ENCODE results near the gene MRPL4.
"Not testable (repeated sequence)": the region's sequence is repeated elsewhere in the genome, so short reads cannot be mapped to it uniquely, and the experiment has no call there.

MRPL4 gene

GRCh38 chr19:10230861-10231611 is 21.0 kb upstream of the MRPL4 start, which contains the start of gene S1PR2:
Gene S1PR2, minus strand, starts transcription at chr19:10231331. Its CDS starts 6,426 bp downstream, at chr19:10224905.
- DNase-seq = no peak

GRCh38 chr19:10231612-10232228 is 20.3 kb upstream of the MRPL4 start:
- no peak for DNase-seq

GRCh38 chr19:10233946-10234345 is 18.1 kb upstream of the MRPL4 start:
- DNase-seq = no peak

GRCh38 chr19:10235003-10235402 is 17.0 kb upstream of the MRPL4 start:
- no peak for DNase-seq

- DNase-seq = not testable (repeated sequence)
These were observed 16.6 kb upstream of the MRPL4 start for GRCh38 chr19:10235409-10235808.

- DNase-seq = no peak
These were observed 14.3 kb upstream of the MRPL4 start for GRCh38 chr19:10237702-10238101.

GRCh38 chr19:10238172-10238783 is 13.7 kb upstream of the MRPL4 start:
- DNase-seq = no peak

- DNase-seq = not testable (repeated sequence)
These were observed 10.1 kb upstream of the MRPL4 start for GRCh38 chr19:10241826-10242449.

GRCh38 chr19:10243606-10244005 is 8.4 kb upstream of the MRPL4 start:
- DNase-seq = no peak

- DNase-seq = no peak
These were observed 6.7 kb upstream of the MRPL4 start for GRCh38 chr19:10245189-10245939.

GRCh38 chr19:10246511-10246910 is 5.5 kb upstream of the MRPL4 start:
- DNase-seq = no peak

GRCh38 chr19:10252707-10253106 is 693 bp downstream of the MRPL4 start:
- no peak for DNase-seq

- DNase-seq = no peak
These were observed 2.2 kb downstream of the MRPL4 start for GRCh38 chr19:10254244-10254643.

GRCh38 chr19:10255358-10255757 is 3.3 kb downstream of the MRPL4 start:
- no peak for DNase-seq

GRCh38 chr19:10256551-10256950 is 4.5 kb downstream of the MRPL4 start:
- DNase-seq = no peak

- DNase-seq = no peak
These were observed 5.1 kb downstream of the MRPL4 start for GRCh38 chr19:10256970-10257615.

GRCh38 chr19:10258080-10258710 is 6.2 kb downstream of the MRPL4 start:
- DNase-seq = no peak

- DNase-seq = peak; percentile 48
These were observed 7.3 kb downstream of the MRPL4 start for GRCh38 chr19:10259162-10259905.

- no peak for DNase-seq
These were observed 8.1 kb downstream of the MRPL4 start for GRCh38 chr19:10260141-10260584.

- no peak for DNase-seq
These were observed 10.8 kb downstream of the MRPL4 start for GRCh38 chr19:10262771-10263170.

GRCh38 chr19:10266706-10267105 is 14.7 kb downstream of the MRPL4 start:
- no peak for DNase-seq

Measured in DMS 273 treated with DMSO at 0.1 percent for 48 hours (cell line).